GM12892 (cell line): Measurements from ENCODE around the gene RAD50.
A peak's percentile ranks its signal among the peaks of the same experiment; 100 is the strongest.

Experiments
- DNase-seq: peaks from one replicate; pipeline ENCODE4 v3.0.0; 2011; ENCODE audit not compliant: insufficient read length
- FAIRE-seq: peaks from 2 replicates; lab custom pipeline; 2011; peaks lifted over from hg19 to GRCh38; lab: Jason Lieb, UNC
- POLR2A ChIP-seq: IDR thresholded peaks from 2 replicates; pipeline ENCODE4 v1.6.1; 2011; ENCODE audit warnings: low read depth, low read length, control low read depth
- POLR2AphosphoS5 ChIP-seq: IDR thresholded peaks from 2 replicates; pipeline ENCODE4 v1.6.1; 2011; ENCODE audit warnings: low read depth, low read length, control low read depth
- TAF1 ChIP-seq: IDR thresholded peaks from 2 replicates; pipeline ENCODE4 v1.6.1; 2011; ENCODE audit warnings: low read depth, mild to moderate bottlenecking, control low read depth, low read length, borderline replicate concordance

The RAD50 gene

DNA sequence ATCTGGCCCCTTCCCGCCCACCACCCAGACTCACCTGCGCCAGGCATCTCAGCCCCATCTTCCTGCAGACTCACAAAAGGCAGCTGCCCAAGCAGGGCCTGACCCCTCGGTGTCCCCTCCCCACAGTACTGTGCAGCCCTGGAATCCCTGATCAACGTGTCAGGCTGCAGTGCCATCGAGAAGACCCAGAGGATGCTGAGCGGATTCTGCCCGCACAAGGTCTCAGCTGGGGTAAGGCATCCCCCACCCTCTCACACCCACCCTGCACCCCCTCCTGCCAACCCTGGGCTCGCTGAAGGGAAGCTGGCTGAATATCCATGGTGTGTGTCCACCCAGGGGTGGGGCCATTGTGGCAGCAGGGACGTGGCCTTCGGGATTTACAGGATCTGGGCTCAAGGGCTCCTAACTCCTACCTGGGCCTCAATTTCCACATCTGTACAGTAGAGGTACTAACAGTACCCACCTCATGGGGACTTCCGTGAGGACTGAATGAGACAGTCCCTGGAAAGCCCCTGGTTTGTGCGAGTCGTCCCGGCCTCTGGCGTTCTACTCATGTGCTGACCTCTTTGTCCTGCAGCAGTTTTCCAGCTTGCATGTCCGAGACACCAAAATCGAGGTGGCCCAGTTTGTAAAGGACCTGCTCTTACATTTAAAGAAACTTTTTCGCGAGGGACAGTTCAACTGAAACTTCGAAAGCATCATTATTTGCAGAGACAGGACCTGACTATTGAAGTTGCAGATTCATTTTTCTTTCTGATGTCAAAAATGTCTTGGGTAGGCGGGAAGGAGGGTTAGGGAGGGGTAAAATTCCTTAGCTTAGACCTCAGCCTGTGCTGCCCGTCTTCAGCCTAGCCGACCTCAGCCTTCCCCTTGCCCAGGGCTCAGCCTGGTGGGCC lies 103.1 kb downstream of the RAD50 start:
- TF ChIP-seq TAF1, result no peak
- TF ChIP-seq POLR2AphosphoS5, result no peak
- TF ChIP-seq POLR2A, result no peak
- FAIRE-seq (peak; percentile 88), DNase-seq (no peak)

DNA sequence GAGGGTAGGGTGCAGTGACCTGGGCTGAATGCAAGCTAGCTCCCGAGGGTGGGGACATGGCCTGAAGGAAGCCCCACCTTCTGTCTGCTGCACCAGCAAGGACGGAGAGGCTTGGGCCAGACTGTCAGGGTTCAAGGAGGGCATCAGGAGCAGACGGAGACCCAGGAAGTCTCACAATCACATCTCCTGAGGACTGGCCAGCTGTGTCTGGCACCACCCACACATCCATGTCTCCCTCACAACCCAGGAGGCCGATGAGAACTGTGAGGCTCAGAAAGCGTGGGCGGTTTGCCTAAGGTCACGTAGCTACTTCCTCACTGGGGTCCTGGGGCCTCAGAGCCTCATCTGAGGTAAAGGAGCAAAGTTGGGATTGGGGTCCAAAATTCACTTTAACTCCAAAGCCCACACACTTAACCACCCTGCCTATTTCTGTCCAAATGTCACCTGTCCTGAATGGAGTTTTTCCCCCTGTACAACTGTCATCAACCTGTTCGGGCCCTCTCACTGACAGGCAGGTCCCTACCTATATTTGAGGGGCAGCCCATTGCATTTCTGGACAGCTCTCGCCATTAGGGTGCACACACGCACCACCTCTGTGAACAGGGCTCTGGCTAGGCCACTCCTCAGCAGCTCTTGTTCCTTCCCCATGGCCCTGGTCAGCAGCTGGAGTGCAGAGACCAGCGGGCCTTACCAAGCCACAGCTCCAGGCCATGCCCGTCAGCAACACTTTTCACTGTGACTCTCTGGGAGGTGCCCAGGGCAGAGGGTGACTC lies 104.6 kb downstream of the RAD50 start:
- no peak for DNase-seq
- peak; percentile 92 for FAIRE-seq
- TF ChIP-seq POLR2A (0 out of 2 replicates have a peak, but pooled peaks have one; percentile 18), TAF1 (no peak), POLR2AphosphoS5 (peak; percentile 21; the same call in 1 of the 2 replicates)

DNA sequence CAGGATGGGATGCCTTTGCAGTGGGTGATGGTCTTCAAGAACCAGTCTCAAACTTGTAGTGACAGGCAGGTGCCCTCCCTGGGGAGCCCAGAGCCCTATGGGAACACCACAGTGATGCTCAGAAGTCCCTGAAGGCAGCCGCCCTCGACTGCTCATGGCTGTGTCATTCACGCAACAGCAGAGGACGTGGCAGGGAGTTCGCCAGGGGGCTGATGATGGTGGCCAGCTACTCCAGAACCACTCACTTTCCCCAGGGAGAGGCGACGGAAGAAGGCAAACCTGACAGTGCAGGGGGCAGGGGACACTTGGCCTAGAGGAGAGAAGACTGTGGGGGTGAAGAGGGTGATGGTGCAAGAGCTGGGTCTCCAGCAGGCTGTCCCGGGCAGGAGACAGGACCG lies 105.2 kb downstream of the RAD50 start:
- no peak for FAIRE-seq
- no peak for DNase-seq
- TF ChIP-seq POLR2AphosphoS5 (no peak), TAF1 (no peak), POLR2A (no peak)

DNA sequence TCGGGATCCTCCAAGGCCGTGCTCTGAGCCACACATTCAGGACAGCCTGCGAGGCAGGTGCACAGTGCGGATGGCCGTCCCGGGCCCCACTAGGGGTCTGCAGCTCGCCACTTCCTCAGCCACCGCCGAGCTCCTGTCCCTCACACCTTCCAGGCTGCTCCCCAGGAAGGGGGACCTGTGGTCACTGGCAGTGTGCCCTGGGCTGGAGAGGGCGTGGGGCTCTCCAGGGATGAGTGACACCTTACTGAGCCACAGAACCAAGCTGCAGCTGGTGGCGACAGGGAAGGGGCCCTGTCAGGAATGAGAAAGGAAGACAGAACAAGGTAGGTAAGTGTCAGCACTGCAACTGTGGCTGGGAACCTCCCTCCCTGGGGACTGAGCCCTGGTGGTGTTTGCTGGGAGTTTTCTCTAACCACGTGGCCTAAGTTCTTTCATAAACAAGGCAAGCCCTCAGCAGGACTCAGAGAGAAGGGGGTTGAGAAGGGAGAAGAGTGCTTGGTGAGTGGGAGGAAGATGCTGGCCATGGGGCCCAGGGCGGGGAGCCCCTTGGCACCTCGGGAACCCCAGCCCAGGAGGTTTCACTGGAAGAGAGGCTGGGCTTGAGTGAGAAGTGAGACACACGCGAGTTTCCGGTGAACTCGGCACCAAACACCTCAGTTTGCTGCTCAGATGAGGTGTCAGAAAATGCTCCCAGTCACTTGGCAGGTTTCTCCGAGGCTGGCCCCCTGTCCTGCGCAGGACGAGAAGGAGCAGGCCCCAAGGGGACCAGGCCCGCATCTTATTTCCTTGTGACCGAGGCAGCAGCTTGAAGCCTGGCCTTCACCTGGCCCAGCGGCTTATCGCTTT lies 106.4 kb downstream of the RAD50 start:
- peak; percentile 74 for TF ChIP-seq POLR2A
- TF ChIP-seq TAF1, result peak; percentile 27; the same call in 1 of the 2 replicates
- peak; percentile 79 for TF ChIP-seq POLR2AphosphoS5
- FAIRE-seq (no peak), DNase-seq (peak; percentile 70)

DNA sequence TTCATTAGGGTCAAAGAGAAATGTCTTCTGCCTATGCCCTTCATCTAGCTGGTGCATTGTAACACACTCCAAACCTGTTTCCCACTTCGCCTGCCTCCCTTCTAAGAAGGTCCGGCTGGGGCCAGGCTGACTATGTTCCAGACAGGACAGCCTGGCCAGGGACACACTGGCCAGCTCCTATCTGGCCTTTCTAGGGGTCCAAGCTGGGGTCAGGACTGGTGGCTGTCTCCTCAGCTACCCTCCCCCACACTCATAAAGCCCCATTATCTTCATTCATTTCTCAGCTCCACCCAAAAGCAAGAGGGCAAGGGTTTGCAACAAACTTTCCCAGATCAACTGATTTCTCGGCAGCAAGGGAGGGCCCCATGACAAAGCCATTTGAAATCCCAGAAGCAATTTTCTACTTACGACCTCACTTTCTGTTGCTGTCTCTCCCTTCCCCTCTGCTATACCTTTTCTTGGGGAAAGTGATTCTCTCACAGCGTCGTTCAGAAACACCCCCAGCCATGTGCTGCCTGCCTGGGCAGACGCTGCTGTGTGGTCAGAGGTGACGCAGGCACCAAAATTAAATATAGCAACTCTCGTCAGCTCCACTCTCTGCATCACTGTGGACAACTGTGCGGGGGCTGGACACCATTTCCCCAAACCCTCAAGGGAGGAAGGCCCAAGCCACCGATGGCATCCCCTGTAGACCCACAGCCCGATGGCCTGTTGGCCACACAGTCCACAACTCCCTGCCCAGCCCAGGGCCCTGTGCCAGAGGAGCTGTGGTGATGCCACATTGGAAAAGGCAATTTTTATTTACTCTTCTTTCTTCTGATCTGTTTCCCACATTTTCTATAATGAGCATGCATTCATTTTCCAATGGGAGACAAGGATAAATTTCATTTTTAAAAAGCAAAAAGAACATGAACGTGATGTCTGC lies 107.3 kb downstream of the RAD50 start:
- DNase-seq (peak; percentile 69), FAIRE-seq (peak; percentile 97)
- TF ChIP-seq POLR2AphosphoS5, result no peak; the same call in none of the 2 replicates
- peak; percentile 8 for TF ChIP-seq POLR2A
- TF ChIP-seq TAF1, result no peak

DNA sequence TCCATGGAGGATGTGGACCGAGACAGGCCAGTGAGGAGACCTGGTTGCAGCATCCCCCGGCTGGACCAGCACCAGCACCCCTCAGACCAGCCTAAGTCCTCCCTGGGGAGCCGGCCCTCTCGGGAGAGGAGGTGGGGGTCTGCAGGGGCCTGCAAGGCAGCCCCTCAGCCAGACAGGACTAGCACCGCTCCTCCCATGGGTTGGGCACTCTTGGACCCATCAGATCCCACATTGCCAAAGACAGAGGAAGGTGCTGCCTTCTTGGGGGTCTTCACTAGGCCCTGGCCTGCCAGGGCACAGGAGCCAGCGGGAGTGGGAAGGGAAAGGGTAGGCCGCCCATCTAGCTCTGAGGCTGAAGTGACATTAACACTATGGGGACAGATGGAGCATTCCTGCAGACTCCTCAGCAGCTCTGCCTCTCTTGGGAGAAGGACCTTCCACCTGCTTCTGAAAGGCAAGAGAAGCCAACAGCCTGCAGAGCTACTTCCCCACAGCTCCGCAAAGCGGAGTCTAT lies 108.0 kb downstream of the RAD50 start:
- DNase-seq, result no peak
- TF ChIP-seq TAF1 (no peak), POLR2A (no peak; the same call in 1 of the 2 replicates), POLR2AphosphoS5 (no peak)
- no peak for FAIRE-seq

DNA sequence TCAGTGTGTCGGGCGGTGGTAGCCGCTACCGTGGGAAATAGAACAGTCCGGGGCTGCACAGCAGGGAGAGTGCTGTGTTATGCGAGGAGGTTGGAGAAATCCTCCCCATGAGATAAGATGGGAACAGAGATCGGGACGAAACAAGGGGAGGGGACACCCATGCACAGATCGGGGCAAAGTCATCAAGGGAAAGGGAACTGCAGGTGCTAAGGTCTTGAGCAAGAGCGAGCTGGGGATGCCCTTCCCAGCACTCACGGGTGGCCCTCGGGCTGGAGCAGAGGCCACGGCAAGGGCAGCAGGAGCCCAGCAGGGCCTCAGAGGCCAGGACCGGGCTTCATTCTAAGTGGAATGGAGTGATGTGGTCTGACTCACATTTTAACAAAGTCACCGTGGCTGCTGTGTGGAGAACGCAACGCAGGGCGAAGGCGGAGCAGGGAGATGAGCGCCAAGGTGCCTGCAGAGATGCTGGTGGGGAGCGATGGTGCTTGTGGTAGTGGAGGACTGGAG lies 108.8 kb downstream of the RAD50 start:
- TF ChIP-seq POLR2A (no peak), TAF1 (no peak), POLR2AphosphoS5 (no peak)
- FAIRE-seq, result no peak
- DNase-seq, result no peak

DNA sequence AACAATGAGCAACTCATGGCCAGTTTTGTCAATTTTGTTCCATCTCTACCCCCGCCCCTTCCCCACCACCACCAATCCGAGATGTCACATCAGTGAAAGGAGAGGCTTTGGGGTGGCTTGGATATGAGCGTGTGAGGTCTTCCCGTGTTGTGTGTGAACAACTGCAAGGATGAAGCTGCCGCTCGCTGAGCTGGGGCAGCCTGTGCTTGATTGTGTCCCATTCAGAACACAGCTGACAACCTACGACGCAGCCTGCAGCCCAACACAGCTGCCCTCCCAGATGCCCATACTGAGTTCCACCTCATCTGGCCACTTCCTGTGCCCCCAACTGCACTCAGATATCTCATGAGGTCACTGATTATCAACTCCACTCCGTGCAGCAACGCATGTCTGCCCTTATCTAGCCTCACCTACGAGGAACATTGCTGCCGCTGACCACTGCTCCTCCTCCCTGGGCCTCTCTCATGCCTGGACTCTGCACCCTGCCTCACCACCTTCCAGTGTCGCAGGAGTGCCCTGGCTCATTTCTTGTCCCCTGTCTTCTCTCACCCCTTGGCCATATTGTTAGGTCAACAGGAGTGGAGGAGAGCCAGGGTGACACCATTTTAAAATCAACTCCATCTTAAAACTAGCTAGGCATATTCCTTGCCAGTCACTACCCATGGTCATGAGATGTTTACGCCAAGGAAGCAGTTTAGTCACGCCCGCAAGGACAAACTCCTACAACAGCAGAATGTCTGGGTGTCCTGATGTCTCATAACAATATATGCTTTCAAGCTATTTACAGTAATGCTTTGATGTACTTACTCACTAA lies 109.7 kb downstream of the RAD50 start:
- TF ChIP-seq TAF1, result no peak
- TF ChIP-seq POLR2A, result no peak
- TF ChIP-seq POLR2AphosphoS5, result no peak
- DNase-seq, result no peak
- FAIRE-seq, result no peak

DNA sequence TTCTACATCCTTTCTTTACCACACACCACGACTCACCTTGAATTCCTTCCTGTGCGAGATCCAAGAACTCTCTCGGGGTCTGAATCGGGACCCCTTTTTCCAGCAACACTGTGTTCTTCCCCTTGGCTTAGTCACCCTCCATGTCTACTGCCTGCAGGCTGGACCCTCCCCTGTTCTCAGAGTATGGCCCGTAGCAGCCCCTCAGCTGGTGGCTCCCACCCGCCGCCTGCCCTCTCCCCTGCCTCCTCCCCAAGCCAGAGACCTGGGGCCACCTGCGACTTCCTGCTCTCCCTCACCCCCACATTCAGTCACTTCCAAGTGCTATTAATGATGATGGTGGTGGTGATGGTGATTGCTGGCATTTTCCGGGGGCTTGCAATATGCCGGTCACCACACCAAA lies 110.5 kb downstream of the RAD50 start:
- no peak for TF ChIP-seq POLR2AphosphoS5
- TF ChIP-seq TAF1, result no peak
- no peak for TF ChIP-seq POLR2A
- DNase-seq (no peak), FAIRE-seq (no peak)
